Measurements from ENCODE around the gene SOAT2.
"Not testable (repeated sequence)": the region's sequence is repeated elsewhere in the genome, so short reads cannot be mapped to it uniquely, and the experiment has no call there.

Gene SOAT2

GRCh38 chr12:53090105-53090504 lies 13.2 kb upstream of the SOAT2 start:
- DNase-seq: no peak

- no peak for DNase-seq
Observed at GRCh38 chr12:53090554-53090953, 12.7 kb upstream of the SOAT2 start.

- DNase-seq: no peak
Observed at GRCh38 chr12:53091756-53092155, 11.5 kb upstream of the SOAT2 start.

GRCh38 chr12:53093777-53094393 lies 9.4 kb upstream of the SOAT2 start:
- no peak for DNase-seq

DNA sequence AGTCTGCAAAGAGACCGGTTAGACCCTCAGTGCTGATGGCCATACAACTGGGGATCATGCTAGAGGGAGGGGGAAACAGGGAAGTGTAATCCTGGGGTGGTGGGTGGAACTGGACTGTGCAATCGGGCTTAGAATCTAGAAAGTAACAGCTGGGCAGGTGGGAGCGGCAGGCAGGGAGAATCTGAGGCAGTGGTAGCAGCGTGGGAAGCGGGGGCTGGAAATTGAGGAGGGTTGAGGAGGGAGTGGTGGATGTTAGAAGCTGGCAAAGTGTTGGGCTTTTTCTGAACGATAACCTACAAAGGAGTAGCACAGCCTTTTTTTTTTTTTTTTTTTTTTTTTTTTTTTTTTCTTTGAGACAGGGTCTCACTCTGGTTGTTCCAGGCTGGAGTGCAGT lies 8.9 kb upstream of the SOAT2 start:
- DNase-seq: no peak

GRCh38 chr12:53094796-53095595 lies 8.3 kb upstream of the SOAT2 start:
- not testable (repeated sequence) for DNase-seq

- DNase-seq: not testable (repeated sequence)
Observed at GRCh38 chr12:53095596-53095895, 7.7 kb upstream of the SOAT2 start.

- peak; percentile 84 for DNase-seq
Observed at GRCh38 chr12:53096089-53096741, 7.1 kb upstream of the SOAT2 start.

DNA sequence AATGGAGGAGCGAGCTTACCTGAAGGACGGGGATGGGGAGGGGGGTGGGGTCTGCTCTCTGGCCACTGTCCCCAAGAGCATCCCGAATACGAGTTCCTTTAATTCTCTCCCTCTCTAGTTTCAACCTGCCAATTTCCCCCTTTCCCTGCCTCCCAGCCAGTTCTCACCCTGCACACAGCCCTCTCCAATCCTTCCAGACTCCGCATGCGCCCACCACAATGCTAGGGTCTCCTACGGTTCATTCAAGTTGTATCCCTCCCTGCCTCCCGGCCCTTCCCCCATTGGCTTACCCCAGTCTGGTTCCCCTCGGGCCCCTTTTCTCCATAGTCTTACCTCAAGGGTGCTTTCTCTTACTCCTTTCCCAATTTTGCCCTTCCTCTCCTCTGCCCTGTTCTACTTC lies 6.5 kb upstream of the SOAT2 start:
- DNase-seq: peak; percentile 54

GRCh38 chr12:53097207-53097563 lies 6.1 kb upstream of the SOAT2 start:
- DNase-seq: no peak

DNA sequence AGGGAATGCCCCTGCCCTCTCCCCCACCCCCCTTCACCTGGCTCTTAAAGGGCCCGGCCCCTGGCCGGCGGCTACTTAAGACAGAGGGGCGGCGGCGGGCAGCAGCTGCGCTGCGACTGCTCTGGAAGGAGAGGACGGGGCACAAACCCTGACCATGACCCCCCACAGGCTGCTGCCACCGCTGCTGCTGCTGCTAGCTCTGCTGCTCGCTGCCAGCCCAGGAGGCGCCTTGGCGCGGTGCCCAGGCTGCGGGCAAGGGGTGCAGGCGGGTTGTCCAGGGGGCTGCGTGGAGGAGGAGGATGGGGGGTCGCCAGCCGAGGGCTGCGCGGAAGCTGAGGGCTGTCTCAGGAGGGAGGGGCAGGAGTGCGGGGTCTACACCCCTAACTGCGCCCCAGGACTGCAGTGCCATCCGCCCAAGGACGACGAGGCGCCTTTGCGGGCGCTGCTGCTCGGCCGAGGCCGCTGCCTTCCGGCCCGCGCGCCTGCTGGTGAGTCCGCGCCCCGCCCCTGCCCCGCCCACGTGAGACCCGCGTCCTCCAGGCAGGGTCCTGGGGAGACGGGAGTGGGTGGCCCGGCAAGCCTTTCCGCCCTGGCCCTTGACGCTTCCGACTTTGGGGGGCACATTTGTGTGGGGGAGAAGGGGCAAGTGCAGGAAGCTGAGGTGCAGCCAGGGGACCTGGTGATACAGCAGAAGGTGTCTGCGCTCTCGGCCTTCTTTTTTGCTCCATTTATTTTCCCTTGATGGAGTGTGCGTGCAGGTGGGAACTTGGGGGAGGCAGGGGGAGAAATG lies 5.5 kb upstream of the SOAT2 start, which contains the start of gene IGFBP6:
Gene IGFBP6 (plus strand): TSS at position 104 of the 790 bp plus-strand sequence. CDS start 51 bp downstream, at position 155.
- DNase-seq: peak; percentile 79

- DNase-seq: peak; percentile 46
Observed at GRCh38 chr12:53098354-53098981, 4.8 kb upstream of the SOAT2 start.

DNA sequence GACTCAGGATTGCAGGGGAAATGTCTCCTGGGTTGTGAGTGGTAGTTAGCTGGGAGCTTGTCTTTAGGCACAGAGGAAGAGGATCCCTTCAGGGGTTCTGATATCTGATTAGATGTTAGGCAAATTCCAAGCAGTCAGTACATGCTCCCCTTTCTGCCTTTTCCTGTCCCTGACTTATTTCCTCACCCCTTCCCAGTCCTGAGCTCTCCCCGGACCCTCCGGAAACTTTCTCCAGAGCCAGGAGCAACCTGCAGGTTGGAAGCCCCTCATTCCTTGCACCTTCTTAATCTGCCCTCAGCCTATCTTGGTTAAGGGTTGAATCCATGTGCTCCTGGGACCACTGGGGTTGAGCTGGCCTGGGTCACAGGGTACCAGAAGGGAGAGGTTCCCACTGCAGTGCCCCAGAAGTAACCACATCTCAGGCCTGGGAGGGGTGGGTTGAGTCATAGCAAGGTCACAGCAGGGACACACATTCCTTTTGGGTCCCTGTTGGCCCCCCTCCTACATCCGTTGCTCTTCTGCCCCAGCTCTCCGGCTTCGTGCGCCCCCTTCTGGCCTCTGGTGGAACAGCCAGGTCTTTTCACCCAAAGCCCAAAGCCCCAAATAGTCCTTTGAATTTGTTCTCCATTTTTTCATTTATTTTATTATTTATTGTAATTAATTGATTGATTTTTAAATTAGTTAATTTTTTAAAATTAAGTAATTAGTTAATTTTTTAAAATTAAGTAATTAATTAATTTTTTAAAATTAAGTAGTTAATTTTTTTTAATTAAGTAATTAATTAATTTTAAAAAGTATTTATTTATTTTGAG lies 4.0 kb upstream of the SOAT2 start:
- peak; percentile 93 for DNase-seq

GRCh38 chr12:53100466-53101151 lies 2.7 kb upstream of the SOAT2 start:
- DNase-seq: no peak

DNA sequence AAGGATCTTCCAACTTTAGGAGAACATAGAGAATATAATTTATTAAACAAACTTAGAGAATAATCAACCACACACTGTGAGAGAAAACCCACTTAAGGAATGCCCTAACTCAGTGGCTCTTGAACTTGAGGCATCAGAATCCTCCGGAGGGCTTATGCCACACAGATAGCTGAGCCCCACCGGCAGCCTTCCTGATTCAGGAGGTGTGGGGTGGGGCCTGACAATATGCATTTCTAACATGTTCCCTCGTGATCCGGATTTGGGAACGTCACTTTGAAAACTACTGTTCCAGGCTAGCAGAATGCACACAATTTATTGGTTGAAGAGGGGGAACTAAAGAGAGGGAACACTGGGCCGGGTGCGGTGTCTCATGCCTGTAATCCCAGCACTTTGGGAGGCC lies 2.0 kb upstream of the SOAT2 start:
- DNase-seq: no peak

DNA sequence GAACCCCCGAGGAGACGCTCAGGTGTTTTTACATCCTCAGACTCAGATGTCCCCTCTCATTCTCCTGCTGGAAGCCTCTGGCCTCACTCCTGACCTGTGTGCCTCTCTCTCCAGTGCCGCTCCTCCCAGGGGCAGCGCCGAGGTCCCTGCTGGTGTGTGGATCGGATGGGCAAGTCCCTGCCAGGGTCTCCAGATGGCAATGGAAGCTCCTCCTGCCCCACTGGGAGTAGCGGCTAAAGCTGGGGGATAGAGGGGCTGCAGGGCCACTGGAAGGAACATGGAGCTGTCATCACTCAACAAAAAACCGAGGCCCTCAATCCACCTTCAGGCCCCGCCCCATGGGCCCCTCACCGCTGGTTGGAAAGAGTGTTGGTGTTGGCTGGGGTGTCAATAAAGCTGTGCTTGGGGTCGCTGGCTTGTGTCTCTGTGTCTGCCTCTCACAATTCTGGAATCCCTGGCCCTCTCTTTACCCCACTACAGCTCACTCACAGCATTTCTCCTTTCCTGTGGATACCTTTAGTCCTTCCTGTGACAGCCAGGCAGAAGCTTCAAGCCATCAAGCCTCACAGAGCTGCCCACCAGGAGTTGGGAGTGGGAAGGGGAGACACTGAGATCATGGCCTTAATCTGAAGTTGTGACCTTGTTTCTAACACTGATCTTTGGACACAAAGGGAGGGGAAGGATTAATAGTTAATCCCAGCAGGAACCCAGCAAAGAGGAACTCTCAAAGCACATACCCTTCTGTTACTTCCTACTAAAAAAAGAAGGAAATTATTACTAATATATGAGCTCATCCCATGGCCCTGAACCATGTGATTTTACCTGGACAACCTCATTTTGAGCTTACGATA lies 1.1 kb upstream of the SOAT2 start:
- no peak for DNase-seq

DNA sequence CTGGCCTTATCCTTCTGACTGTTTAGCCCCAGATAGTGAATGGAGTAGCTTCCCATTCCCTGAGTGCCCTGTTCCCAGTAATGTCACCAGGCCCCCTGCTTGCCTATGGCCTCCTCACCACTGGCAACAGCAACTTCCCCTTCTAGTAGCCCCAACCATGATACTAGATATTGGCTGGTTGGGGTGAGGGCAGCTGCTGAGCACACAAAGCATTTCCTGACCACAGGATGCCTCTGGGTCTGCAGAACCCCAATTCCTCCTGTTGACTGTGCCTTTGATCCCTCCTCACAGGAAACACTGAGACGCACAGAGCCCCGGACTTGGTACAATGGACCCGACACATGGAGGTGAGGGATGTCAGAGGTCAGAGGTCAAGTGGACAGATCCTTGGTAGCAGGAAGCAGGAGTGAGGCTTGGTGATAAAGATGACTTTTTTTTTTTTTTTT lies 597 bp downstream of the SOAT2 start:
- DNase-seq: no peak

DNA sequence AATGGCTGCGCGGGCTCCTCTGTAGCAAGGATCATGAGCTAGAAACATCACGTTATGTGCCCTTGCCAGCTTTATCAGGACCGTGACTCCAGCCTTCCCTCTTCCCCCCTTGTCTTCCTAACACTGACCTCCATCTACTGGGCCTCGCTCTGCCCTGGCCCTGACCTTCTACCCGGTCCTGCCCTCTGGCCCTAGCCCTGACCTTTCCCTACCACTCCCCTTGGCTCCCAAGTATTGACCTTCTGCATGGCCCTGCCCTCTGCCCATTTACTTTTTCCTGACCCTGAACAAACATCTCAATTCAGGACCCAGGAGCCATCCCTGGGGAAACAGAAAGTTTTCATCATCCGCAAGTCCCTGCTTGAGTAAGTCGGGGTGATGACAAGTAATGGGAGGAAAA lies 2.0 kb downstream of the SOAT2 start:
- DNase-seq: no peak

GRCh38 chr12:53105712-53106439 lies 2.6 kb downstream of the SOAT2 start:
- no peak for DNase-seq

- no peak for DNase-seq
Observed at GRCh38 chr12:53107122-53107521, 3.8 kb downstream of the SOAT2 start.

Measured in left hindlimb (tissue), 1 donor.